Stimulated activated CD8-positive, alpha-beta memory T cell treated with anti-CD3 and anti-CD28 coated beads, Interleukin-15, amount 100 ng/mL, for 1 hour (primary cell): ENCODE results near the gene KANK2.
"Not testable (repeated sequence)": the region's sequence is repeated elsewhere in the genome, so short reads cannot be mapped to it uniquely, and the experiment has no call there.

Experiments
- DNase-seq: peaks from one replicate; pipeline ENCODE4 v3.0.0-alpha.2; 2020; ENCODE audit warnings: low read depth

Gene KANK2

GRCh38 chr19:11140023-11140538 lies 57.3 kb downstream of the KANK2 start:
- DNase-seq = not testable (repeated sequence)

GRCh38 chr19:11138601-11139300 lies 58.6 kb downstream of the KANK2 start:
- no peak for DNase-seq

GRCh38 chr19:11137542-11138384 lies 59.6 kb downstream of the KANK2 start:
- no peak for DNase-seq

- no peak for DNase-seq
Measured at GRCh38 chr19:11136400-11137101, 60.8 kb downstream of the KANK2 start.

GRCh38 chr19:11131471-11131870 lies 65.9 kb downstream of the KANK2 start:
- DNase-seq = no peak

- DNase-seq = peak; percentile 63
Measured at GRCh38 chr19:11130824-11131455, 66.4 kb downstream of the KANK2 start.

- no peak for DNase-seq
Measured at GRCh38 chr19:11127905-11128304, 69.4 kb downstream of the KANK2 start.

GRCh38 chr19:11125994-11126685 lies 71.2 kb downstream of the KANK2 start:
- peak; percentile 62 for DNase-seq

- DNase-seq = not testable (repeated sequence)
Measured at GRCh38 chr19:11124157-11124556, 73.2 kb downstream of the KANK2 start.

- DNase-seq = no peak
Measured at GRCh38 chr19:11123114-11123513, 74.2 kb downstream of the KANK2 start.

- not testable (repeated sequence) for DNase-seq
Measured at GRCh38 chr19:11121963-11122362, 75.4 kb downstream of the KANK2 start.

GRCh38 chr19:11116507-11116906 lies 80.8 kb downstream of the KANK2 start:
- no peak for DNase-seq

GRCh38 chr19:11115895-11116446 lies 81.4 kb downstream of the KANK2 start:
- no peak for DNase-seq

GRCh38 chr19:11115042-11115441 lies 82.3 kb downstream of the KANK2 start:
- no peak for DNase-seq
